IPS-18a (cell line): ENCODE data around the gene RER1.
"Not testable (repeated sequence)": the region's sequence is repeated elsewhere in the genome, so short reads cannot be mapped to it uniquely, and the experiment has no call there.

Experiments used
- H3K27ac ChIP-seq: one replicate; pipeline ENCODE4 v1.5.1; 2013; ENCODE audit warnings: low read length
- H3K27me3 ChIP-seq: one replicate; pipeline ENCODE4 v1.6.1; 2013; ENCODE audit warnings: mild to moderate bottlenecking, low read length; ENCODE audit not compliant: control insufficient read depth, insufficient read depth
- H3K36me3 ChIP-seq: one replicate; pipeline ENCODE4 v1.6.1; 2013; ENCODE audit warnings: low read depth, low read length; ENCODE audit not compliant: control insufficient read depth
- H3K4me1 ChIP-seq: one replicate; pipeline ENCODE4 v1.6.1; 2013; ENCODE audit warnings: low read depth, low read length; ENCODE audit not compliant: control insufficient read depth
- H3K4me3 ChIP-seq: one replicate; pipeline ENCODE4 v1.5.1; 2013; ENCODE audit warnings: low read length
- H3K9ac ChIP-seq: one replicate; pipeline ENCODE4 v1.6.1; 2013; ENCODE audit warnings: mild to moderate bottlenecking, low read length, moderate library complexity
- H3K9me3 ChIP-seq: one replicate; pipeline ENCODE4 v1.6.1; 2013; ENCODE audit warnings: low read depth, low read length; ENCODE audit not compliant: control insufficient read depth

Gene RER1

GRCh38 chr1:2439369-2439768, 47.7 kb downstream of the RER1 start:
- Histone ChIP-seq H3K27me3 (peaks cover 28% of the 10 kb centered on the region), H3K9me3 (no peaks in the 10 kb centered on the region), H3K4me1 (no peaks in the 10 kb centered on the region), H3K36me3 (no peaks in the 10 kb centered on the region), H3K4me3 (no peak overlapping the region), H3K9ac (no peak overlapping the region), H3K27ac (no peak overlapping the region)

GRCh38 chr1:2440346-2440745, 48.7 kb downstream of the RER1 start:
- not testable (repeated sequence) for H3K9me3 ChIP-seq, H3K36me3 ChIP-seq, H3K27ac ChIP-seq, H3K4me1 ChIP-seq, H3K9ac ChIP-seq, H3K4me3 ChIP-seq
- peaks cover 37% of the 10 kb centered on the region for H3K27me3 ChIP-seq

DNA sequence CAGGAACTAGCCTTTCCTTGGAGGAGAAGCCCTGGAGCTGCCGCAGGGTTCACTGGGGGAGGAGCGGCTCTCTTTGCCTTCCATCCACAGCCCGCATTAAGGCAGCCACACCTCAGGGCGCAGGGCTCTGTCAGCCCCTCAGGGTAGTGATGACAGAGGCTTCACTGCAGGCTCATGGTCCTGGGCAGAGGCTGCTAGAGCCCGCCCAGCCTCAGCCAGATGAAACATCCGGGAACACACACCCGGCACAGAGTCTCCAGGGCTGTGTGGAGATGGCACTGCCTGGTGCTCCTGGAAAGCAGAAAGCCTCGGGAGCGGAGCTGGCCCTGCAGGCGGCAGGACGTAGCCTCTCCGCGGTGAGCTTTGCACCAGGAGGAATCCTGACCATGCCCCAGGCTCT, 50.1 kb downstream of the RER1 start:
- H3K27me3 ChIP-seq: peaks cover 37% of the 10 kb centered on the region
- no peak overlapping the region for H3K9ac ChIP-seq
- H3K27ac ChIP-seq: no peak overlapping the region

DNA sequence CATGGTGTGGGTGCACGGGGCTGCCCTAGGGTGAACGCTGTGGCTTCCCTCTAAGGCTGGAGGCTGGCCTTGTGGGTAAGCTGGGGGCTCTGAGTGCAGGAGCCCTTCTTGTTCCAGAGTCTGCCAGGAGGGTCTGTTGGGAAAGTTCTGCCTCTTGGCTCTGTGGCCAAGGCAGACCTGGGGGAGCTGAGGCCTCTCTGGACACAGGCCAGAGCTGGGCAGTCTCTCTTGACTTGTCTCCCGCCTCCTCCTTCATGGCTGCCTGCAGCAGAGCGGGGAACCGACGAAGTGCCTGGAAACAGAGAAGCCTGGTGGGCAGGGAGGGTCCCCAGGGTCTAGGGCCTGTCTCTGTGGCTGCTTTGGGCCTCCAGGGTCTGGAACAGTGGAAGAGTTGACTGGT, 51.0 kb downstream of the RER1 start:
- Histone ChIP-seq H3K27ac (no peak overlapping the region), H3K27me3 (peaks cover 37% of the 10 kb centered on the region), H3K4me1 (peaks cover 12% of the 10 kb centered on the region), H3K9me3 (no peaks in the 10 kb centered on the region), H3K4me3 (no peak overlapping the region), H3K36me3 (no peaks in the 10 kb centered on the region), H3K9ac (no peak overlapping the region)

More for the DNA sequence above, 50.1 kb downstream of the RER1 start:
- Histone ChIP-seq H3K4me1 (peaks cover 2% of the 10 kb centered on the region), H3K4me3 (no peak overlapping the region), H3K9me3 (no peaks in the 10 kb centered on the region), H3K36me3 (no peaks in the 10 kb centered on the region)

GRCh38 chr1:2443277-2444137, 51.9 kb downstream of the RER1 start:
- Histone ChIP-seq H3K27me3 (peaks cover 37% of the 10 kb centered on the region), H3K4me3 (no peak overlapping the region), H3K4me1 (peaks cover 14% of the 10 kb centered on the region), H3K36me3 (no peaks in the 10 kb centered on the region), H3K27ac (no peak overlapping the region), H3K9ac (no peak overlapping the region), H3K9me3 (no peaks in the 10 kb centered on the region)

GRCh38 chr1:2444138-2444591, 52.5 kb downstream of the RER1 start:
- Histone ChIP-seq H3K9ac (no peak overlapping the region), H3K36me3 (no peaks in the 10 kb centered on the region), H3K4me3 (no peak overlapping the region)

DNA sequence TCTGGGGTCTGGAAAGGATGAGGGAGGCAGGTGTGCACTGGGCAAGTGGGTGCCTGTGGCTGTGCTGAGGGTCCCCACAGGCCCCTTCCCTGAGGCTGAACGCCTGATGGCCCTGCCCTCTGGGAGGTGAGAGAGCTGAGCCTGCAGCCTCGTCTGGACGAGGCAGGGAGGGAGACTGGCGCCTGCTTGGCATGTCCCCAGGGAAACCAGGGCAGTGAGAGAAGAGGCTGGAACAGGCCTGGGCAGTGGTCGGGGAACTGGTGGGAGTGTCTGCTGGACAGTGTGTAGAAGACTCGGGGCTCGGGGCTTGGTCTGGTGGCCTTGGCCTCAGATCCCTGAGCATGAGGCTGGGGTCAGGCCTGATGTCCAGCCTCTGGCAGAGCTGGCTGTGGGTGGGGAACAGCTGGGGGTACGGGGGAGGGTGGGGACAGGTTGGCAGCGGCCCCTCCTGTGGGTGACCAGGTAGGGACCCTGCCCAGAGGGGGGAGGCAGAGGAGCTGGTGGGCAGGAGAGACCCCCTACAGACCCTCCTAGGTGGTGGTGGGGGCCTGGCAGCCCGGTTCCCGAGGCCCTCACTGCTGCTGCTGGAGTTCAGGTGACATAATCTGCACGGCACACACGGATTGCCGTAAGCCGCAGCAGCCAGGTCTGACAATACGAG, 53.7 kb downstream of the RER1 start:
- Histone ChIP-seq H3K4me3 (no peak overlapping the region), H3K36me3 (no peaks in the 10 kb centered on the region), H3K27ac (no peak overlapping the region), H3K27me3 (peaks cover 37% of the 10 kb centered on the region), H3K9me3 (no peaks in the 10 kb centered on the region), H3K9ac (no peak overlapping the region), H3K4me1 (peaks cover 14% of the 10 kb centered on the region)

More at GRCh38 chr1:2444138-2444591, 52.5 kb downstream of the RER1 start:
- Histone ChIP-seq H3K9me3 (no peaks in the 10 kb centered on the region), H3K4me1 (peaks cover 14% of the 10 kb centered on the region), H3K27ac (no peak overlapping the region), H3K27me3 (peaks cover 37% of the 10 kb centered on the region)

- H3K27me3 ChIP-seq: peaks cover 37% of the 10 kb centered on the region
- H3K9ac ChIP-seq: no peak overlapping the region
- no peak overlapping the region for H3K4me3 ChIP-seq
- H3K4me1 ChIP-seq: peaks cover 14% of the 10 kb centered on the region
- no peaks in the 10 kb centered on the region for H3K9me3 ChIP-seq
- H3K36me3 ChIP-seq: no peaks in the 10 kb centered on the region
- H3K27ac ChIP-seq: no peak overlapping the region
Measured at GRCh38 chr1:2445823-2446215, 54.2 kb downstream of the RER1 start.

- no peak overlapping the region for H3K4me3 ChIP-seq
- no peaks in the 10 kb centered on the region for H3K36me3 ChIP-seq
- H3K9ac ChIP-seq: peak overlapping the region; percentile 7
- H3K9me3 ChIP-seq: no peaks in the 10 kb centered on the region
- peaks cover 14% of the 10 kb centered on the region for H3K4me1 ChIP-seq
- H3K27ac ChIP-seq: no peak overlapping the region
- peaks cover 36% of the 10 kb centered on the region for H3K27me3 ChIP-seq
Measured at GRCh38 chr1:2446394-2446793, 54.8 kb downstream of the RER1 start.

DNA sequence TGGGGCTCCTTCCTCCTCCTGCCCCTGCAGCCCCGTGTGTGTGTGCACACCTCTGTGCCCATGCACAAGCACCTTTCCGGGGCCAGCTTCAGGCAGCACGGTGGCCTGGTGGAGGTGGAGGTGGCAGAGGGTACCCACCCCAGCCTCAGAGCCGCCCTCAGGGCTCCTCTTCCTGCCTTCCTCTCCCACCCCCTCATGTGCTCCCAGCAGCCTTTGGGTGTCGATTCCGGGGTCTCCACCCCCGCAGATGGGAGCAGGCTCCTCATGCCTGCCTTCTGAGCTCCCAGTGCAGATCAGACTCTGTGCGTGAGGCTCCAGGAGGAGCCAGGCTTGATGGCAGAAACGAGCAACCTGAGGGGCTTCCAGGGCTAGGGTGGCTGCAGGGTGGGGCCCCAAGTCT, 55.2 kb downstream of the RER1 start:
- H3K4me3 ChIP-seq: no peak overlapping the region
- H3K27ac ChIP-seq: no peak overlapping the region
- peaks cover 14% of the 10 kb centered on the region for H3K4me1 ChIP-seq
- peak overlapping the region; percentile 7 for H3K9ac ChIP-seq
- H3K27me3 ChIP-seq: peaks cover 32% of the 10 kb centered on the region
- no peaks in the 10 kb centered on the region for H3K36me3 ChIP-seq
- H3K9me3 ChIP-seq: no peaks in the 10 kb centered on the region

DNA sequence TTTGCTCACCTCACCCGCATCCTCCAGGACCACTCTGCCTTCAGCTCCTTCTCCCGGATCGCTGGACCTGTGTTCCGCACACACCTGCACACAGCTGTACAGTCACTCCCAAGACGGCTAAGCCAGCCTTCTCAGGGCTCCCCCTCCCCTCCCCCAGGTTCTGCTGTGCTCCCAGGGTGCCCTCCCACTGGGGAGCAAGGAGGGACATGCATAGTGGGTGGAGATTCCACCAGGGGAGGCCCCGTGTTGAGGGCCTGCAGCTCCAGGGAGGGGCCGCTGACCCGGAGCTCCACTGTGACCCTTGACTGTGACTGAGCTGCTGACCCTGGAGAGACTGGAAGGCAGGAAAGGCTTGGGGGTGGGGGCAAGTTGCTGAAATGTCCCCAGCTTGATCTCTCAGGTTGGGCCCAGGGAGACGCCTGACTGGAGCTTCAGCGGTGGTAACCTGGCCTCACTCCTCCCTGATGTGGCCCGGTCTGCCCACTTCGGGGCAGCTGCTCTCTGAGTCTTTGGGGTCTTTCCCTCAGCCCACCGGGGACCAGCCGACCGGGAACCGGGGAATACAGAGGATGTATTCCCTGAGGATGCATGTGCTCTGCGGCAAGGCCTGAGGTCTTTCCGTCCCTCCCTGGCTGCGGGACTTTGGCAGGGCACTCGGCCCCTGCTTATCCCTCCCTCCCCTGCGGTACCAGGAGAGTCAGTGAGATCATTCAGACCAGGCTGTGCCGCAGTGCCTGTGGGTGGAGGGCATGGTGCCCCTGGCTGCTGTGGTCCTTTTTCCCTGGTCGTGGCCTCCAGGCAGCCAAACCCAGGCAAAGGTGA, 55.8 kb downstream of the RER1 start:
- peaks cover 25% of the 10 kb centered on the region for H3K27me3 ChIP-seq
- no peak overlapping the region for H3K9ac ChIP-seq
- no peaks in the 10 kb centered on the region for H3K9me3 ChIP-seq
- no peaks in the 10 kb centered on the region for H3K36me3 ChIP-seq
- H3K27ac ChIP-seq: no peak overlapping the region
- H3K4me1 ChIP-seq: peaks cover 14% of the 10 kb centered on the region
- H3K4me3 ChIP-seq: no peak overlapping the region
